ENCODE data around the gene GNAO1.

DNA sequence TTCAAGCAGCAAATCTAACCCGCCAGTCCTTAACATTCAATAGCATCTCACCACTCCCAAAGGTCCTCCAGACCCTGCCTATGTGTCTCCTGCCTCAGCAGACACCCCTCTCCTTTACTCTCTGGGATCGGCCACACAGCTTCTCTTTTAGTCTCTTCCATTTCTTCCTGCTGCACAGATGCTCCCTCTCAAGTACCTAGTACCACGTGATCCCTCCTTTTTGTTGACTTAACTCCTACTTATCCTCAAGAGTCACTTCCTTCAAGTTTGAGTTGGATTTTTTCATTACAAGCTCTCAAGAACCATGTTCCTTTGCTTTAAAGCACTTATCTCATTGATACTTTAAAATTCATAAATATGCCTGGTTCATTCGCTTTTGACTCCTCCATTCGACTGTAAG is 209.2 kb downstream of the GNAO1 start:
- TF ChIP-seq, protein P1, sequence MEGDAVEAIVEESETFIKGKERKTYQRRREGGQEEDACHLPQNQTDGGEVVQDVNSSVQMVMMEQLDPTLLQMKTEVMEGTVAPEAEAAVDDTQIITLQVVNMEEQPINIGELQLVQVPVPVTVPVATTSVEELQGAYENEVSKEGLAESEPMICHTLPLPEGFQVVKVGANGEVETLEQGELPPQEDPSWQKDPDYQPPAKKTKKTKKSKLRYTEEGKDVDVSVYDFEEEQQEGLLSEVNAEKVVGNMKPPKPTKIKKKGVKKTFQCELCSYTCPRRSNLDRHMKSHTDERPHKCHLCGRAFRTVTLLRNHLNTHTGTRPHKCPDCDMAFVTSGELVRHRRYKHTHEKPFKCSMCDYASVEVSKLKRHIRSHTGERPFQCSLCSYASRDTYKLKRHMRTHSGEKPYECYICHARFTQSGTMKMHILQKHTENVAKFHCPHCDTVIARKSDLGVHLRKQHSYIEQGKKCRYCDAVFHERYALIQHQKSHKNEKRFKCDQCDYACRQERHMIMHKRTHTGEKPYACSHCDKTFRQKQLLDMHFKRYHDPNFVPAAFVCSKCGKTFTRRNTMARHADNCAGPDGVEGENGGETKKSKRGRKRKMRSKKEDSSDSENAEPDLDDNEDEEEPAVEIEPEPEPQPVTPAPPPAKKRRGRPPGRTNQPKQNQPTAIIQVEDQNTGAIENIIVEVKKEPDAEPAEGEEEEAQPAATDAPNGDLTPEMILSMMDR (conservative IDR thresholded peaks at IDR 0.05 in 1 of 2, IDR thresholded peaks at IDR 0.05 in 1 of 2; ENCODE audit: extremely low read depth in 1 of 2, insufficient read depth in 1 of 2, low read depth in 1 of 2, low read length in 2 of 2), result no peak
- no peak for TF ChIP-seq EZH2 (IDR thresholded peaks at IDR 0.05; ENCODE audit: borderline replicate concordance, low read length)
